Hepatocyte (in vitro differentiated cells): ENCODE results near the gene TMED5. TPM values are rescaled to one million over a fixed set of nuclear protein-coding genes. Genes with fewer than 3 reads are reported as not detected.

Experiments
- DNase-seq: peaks from one replicate; pipeline ENCODE4 v3.0.0-alpha.2; 2016; ENCODE audit warnings: low spot score
- H2AFZ ChIP-seq: fragments of 200-600 bp; sonication (generic); 2 replicates; pipeline ENCODE4 v1.6.0; 2016; ENCODE audit warnings: antibody characterized with exemption, mild to moderate bottlenecking
- H3K27ac ChIP-seq: fragments of 200-600 bp; sonication (generic); 2 replicates; pipeline ENCODE4 v1.5.1; 2016; ENCODE audit warnings: mild to moderate bottlenecking
- H3K27me3 ChIP-seq: fragments of 200-600 bp; sonication (generic); 2 replicates; pipeline ENCODE4 v1.6.1; 2016
- H3K36me3 ChIP-seq: fragments of 200-600 bp; sonication (generic); replicated peaks from 2 replicates; pipeline ENCODE4 v1.5.1; 2016; ENCODE audit warnings: low read depth; ENCODE audit not compliant: insufficient read depth
- H3K4me1 ChIP-seq: fragments of 200-600 bp; sonication (generic); 2 replicates; pipeline ENCODE4 v1.5.1; 2016; ENCODE audit warnings: mild to moderate bottlenecking, moderate library complexity; ENCODE audit not compliant: insufficient read depth
- H3K4me2 ChIP-seq: fragments of 200-600 bp; sonication (generic); 2 replicates; pipeline ENCODE4 v1.6.0; 2016
- H3K4me3 ChIP-seq: fragments of 200-600 bp; sonication (generic); 2 replicates; pipeline ENCODE4 v1.5.1; 2016; ENCODE audit warnings: mild to moderate bottlenecking
- H3K79me2 ChIP-seq: fragments of 200-600 bp; sonication (generic); 2 replicates; pipeline ENCODE4 v1.6.0; 2017; ENCODE audit warnings: mild to moderate bottlenecking
- H3K9me2 ChIP-seq: fragments of 200-600 bp; sonication (generic); replicated peaks from 2 replicates; pipeline ENCODE4 v1.6.0; 2017; ENCODE audit warnings: mild to moderate bottlenecking; ENCODE audit not compliant: insufficient read depth
- H3K9me3 ChIP-seq: fragments of 200-600 bp; sonication (generic); 2 replicates; pipeline ENCODE4 v1.5.1; 2016; ENCODE audit warnings: low read depth, mild to moderate bottlenecking
- H4K20me1 ChIP-seq: fragments of 200-600 bp; sonication (generic); 2 replicates; pipeline ENCODE4 v1.6.0; 2016; ENCODE audit warnings: mild to moderate bottlenecking; ENCODE audit not compliant: insufficient read depth, poor library complexity, severe bottlenecking
- CTCF ChIP-seq: fragments of 200-600 bp; sonication (generic); IDR thresholded peaks from 2 replicates; pipeline ENCODE4 v1.5.1; 2016; ENCODE audit warnings: antibody characterized with exemption, mild to moderate bottlenecking; ENCODE audit not compliant: poor library complexity
- EZH2 ChIP-seq: fragments of 200-600 bp; sonication (generic); IDR thresholded peaks from 2 replicates; pipeline ENCODE4 v1.6.1; 2016; ENCODE audit warnings: antibody characterized with exemption, mild to moderate bottlenecking, borderline replicate concordance
- EZH2phosphoT487 ChIP-seq: fragments of 200-600 bp; sonication (generic); IDR thresholded peaks from one replicate; pipeline ENCODE4 v1.6.1; 2018; ENCODE audit warnings: antibody characterized with exemption, mild to moderate bottlenecking, low read depth, moderate library complexity; ENCODE audit not compliant: unreplicated experiment, severe bottlenecking
- WGBS: methylation state at CpG from one replicate; pipeline ENCODE4 v1.1.6; 2016; ENCODE audit warnings: low lambda C conversion rate; ENCODE audit errors: missing lambda C conversion rate; 5-methylcytosine and 5-hydroxymethylcytosine counted together
- polyA plus RNA-seq: library from polyadenylated mRNA; unstranded; fragments of >200 nt; fragmentation: Nextera tagmentation; extraction: Ambion mirVana; gene quantifications from 2 replicates; pipeline ENCODE4 v1.2.1, GENCODE V29; 2016
- total RNA-seq: library from RNA; depleted of rRNA; stranded (reverse); fragments of >200 nt; gene quantifications from 2 replicates; pipeline ENCODE4 v1.2.3, GENCODE V29; 2014

The TMED5 gene
- total and polyA plus RNA-seq, 2 experiments from 2014 or later = 78.2 to 119 TPM

GRCh38 chr1:93199150-93199549 is 18.9 kb upstream of the TMED5 start:
- Histone ChIP-seq H4K20me1 (no peaks in the 10 kb centered on the region), H3K4me1 (no peaks in the 10 kb centered on the region), H3K4me2 (no peak overlapping the region), H3K9me3 (no peaks in the 10 kb centered on the region), H2AFZ (no peak overlapping the region), H3K79me2 (no peaks in the 10 kb centered on the region), H3K27me3 (no peaks in the 10 kb centered on the region), H3K4me3 (no peak overlapping the region), H3K27ac (no peak overlapping the region), H3K36me3 (no peaks in the 10 kb centered on the region), H3K9me2 (no peaks in the 10 kb centered on the region)
- TF ChIP-seq EZH2phosphoT487 = no peak
- TF ChIP-seq CTCF = no peak
- WGBS = 95% methylated on average over 9 of the region's 9 CpGs
- no peak for DNase-seq

GRCh38 chr1:93196591-93196990 is 16.4 kb upstream of the TMED5 start:
- Histone ChIP-seq H3K4me3 (no peak overlapping the region), H3K9me2 (no peaks in the 10 kb centered on the region), H3K4me1 (no peaks in the 10 kb centered on the region), H4K20me1 (no peaks in the 10 kb centered on the region), H2AFZ (no peak overlapping the region), H3K27me3 (no peaks in the 10 kb centered on the region), H3K79me2 (no peaks in the 10 kb centered on the region), H3K36me3 (no peaks in the 10 kb centered on the region), H3K4me2 (no peak overlapping the region), H3K27ac (no peak overlapping the region), H3K9me3 (no peaks in the 10 kb centered on the region)
- TF ChIP-seq EZH2phosphoT487 (no peak), CTCF (no peak), EZH2 (no peak)
- DNase-seq = no peak
- WGBS = 75% methylated on average over 1 of the region's 1 CpG

GRCh38 chr1:93194231-93194990 is 14.2 kb upstream of the TMED5 start:
- Histone ChIP-seq H3K9me2 (no peaks in the 10 kb centered on the region), H2AFZ (no peak overlapping the region), H3K9me3 (no peaks in the 10 kb centered on the region), H3K27me3 (no peaks in the 10 kb centered on the region), H3K4me3 (no peak overlapping the region), H3K4me1 (no peaks in the 10 kb centered on the region), H4K20me1 (no peaks in the 10 kb centered on the region), H3K27ac (no peak overlapping the region), H3K4me2 (no peak overlapping the region), H3K79me2 (no peaks in the 10 kb centered on the region), H3K36me3 (no peaks in the 10 kb centered on the region)
- no peak for TF ChIP-seq EZH2phosphoT487
- no peak for TF ChIP-seq EZH2
- TF ChIP-seq CTCF = no peak
- 95% methylated on average over 4 of the region's 4 CpGs for WGBS
- DNase-seq = no peak
